ENCODE measurements around the gene DUSP6.
"Not testable (repeated sequence)": the region's sequence is repeated elsewhere in the genome, so short reads cannot be mapped to it uniquely, and the experiment has no call there.

DUSP6 gene

GRCh38 chr12:89351489-89352241, 636 bp downstream of the DUSP6 start:
- DNase-seq = peak; percentile 37

- peak; percentile 9 for DNase-seq
Measured at GRCh38 chr12:89350630-89351488, 1.4 kb downstream of the DUSP6 start.

- DNase-seq = no peak
Measured at GRCh38 chr12:89350260-89350629, 2.1 kb downstream of the DUSP6 start.

GRCh38 chr12:89349814-89350213, 2.5 kb downstream of the DUSP6 start:
- no peak for DNase-seq

- DNase-seq = no peak
Measured at GRCh38 chr12:89348894-89349699, 3.2 kb downstream of the DUSP6 start.

GRCh38 chr12:89347325-89347829, 4.9 kb downstream of the DUSP6 start:
- DNase-seq = no peak

DNA sequence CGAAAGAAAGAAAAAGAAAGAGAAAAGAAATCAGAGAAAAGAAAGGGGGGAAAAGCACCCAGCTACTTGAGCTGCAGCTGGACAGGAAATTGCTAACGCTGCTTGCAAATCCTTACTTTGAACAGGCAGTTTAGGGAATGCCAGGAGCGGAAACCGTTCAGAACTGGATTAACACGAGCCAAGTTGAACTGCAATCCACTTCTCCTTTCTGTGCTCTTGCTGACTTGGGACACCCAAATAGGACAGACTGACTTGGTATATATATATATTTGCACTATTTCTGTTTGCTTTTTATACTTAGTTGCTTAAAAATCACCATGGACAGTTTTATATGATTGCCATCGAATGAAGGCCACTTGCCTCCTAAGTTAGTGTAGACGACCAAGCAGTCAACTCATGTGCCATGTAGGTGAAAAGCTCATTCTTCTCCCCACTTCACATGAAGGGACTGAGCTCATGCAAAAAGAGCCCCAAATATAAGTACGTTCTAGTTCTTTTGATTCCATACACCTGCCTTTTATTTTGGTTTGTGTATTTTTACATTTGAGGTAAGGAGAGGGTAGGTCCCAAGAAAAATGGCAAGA, 5.5 kb downstream of the DUSP6 start:
- no peak for DNase-seq

GRCh38 chr12:89345830-89346740, 6.2 kb downstream of the DUSP6 start:
- peak; percentile 40 for DNase-seq

GRCh38 chr12:89345376-89345775, 6.9 kb downstream of the DUSP6 start:
- no peak for DNase-seq

DNA sequence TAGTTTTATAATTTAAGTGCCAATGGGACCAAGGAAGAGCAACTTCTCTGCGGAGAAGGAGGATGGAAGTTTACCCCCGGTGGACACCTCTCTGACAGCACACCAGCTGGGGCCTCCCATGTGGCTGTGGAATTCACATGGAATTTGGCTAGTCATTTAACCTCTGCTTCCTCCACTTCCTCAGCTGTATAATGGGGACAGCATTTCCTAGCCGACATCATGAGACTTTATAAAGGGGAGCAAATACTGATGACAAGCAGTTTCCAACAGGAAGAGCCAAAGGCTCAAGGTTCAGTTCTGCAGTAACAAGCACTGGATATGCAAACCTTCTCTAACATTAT, 7.5 kb downstream of the DUSP6 start:
- DNase-seq = no peak

GRCh38 chr12:89344043-89344861, 8.0 kb downstream of the DUSP6 start:
- no peak for DNase-seq

DNA sequence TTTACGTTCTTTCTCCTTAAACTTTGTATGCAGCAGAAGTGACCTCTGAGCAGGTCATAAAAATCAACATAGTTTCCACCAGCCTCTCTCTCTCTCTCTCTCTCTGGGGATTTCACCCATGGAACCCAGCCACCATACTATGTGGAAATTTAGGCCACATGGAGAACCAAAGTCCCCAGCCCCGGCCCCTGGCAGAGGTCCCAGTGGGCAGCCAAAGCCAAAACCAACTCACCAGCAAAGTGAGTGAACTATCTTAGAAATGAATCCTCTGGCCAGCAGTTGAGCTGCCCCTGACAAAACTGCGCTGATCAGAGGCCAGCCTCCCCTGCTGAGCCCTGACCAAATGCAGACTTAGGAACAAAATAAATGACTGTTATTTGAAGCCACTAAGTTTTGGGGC, 9.2 kb downstream of the DUSP6 start:
- DNase-seq = no peak

GRCh38 chr12:89340861-89341260, 11.4 kb downstream of the DUSP6 start:
- no peak for DNase-seq

- DNase-seq = no peak
Measured at GRCh38 chr12:89339526-89339925, 12.8 kb downstream of the DUSP6 start.

GRCh38 chr12:89337136-89337535, 15.2 kb downstream of the DUSP6 start:
- not testable (repeated sequence) for DNase-seq

DNA sequence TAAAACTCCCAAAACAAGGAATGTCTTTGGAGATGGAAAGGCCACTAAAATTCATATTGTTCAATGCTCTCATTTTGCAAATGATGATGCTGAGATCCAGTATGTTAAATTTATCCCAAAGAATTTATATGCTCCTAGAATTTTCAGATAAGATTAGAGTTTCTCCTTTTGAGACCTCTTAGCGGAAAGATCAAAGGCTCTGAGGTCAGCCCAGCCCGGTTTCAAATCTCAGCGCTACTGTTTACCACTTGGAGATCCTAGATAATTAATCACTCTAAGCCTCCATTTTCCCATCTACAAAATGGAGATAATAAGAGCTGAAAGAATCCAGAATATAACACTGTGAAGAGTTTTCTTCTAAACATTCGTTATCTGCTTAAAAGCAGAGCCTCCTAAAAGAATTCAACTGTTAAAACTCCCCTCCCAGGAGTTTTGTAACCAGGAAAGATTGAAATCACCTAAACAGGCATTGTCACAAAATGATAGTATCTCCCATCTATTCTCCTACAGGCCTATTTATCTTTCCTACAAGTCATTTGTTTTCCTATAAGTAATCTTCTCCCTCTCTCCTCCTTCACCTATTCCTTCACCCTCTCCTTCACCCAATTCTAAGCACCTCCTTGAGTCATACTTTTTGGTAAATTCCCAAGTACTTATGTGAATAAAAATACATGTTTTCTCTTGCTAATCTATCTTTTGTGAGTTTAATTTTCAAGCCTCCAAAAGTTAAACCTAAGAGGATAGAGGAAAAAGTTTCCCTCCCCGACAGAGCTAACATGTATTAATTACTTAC, 16.7 kb downstream of the DUSP6 start:
- DNase-seq = no peak

- DNase-seq = no peak
Measured at GRCh38 chr12:89334548-89335169, 17.6 kb downstream of the DUSP6 start.

DNA sequence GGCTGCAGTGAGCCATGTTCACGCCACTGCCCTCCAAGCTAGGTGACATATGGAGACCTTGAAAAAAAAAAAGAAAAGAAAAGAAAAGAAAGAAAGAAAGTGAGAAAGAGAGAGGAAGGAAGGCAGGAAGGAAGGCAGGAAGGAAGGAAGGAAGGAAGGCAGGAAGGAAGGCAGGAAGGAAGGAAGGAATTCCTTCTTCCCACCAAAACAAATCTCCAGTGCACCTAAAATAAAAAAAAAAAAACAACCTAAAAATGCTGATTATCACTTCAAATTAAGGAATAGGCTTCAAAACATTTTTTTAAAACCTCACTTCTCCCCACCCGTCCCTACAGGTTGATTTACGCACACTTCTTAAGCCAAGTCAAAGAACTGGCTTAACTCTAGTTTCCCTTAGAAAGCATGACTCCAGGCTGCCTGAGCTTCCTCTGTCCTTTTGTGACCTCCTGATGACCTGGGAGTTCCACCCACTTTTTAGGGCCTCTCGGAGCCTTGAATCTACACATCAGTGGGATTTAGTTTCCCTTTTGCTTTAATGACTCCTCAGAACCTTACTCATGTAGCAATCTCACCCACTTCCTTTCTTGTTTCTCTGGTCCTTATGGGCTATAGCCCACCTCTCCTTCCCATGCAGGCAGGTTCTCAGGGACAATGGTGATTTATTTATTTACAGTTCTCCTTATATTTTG, 18.6 kb downstream of the DUSP6 start:
- peak; percentile 33 for DNase-seq

Measured in stimulated activated CD4-positive, alpha-beta T cell treated with anti-CD3 and anti-CD28 coated beads, Interleukin-4, amount 100 ng/mL, for 24 hours (primary cell).